ENCODE results near the gene PHF21A.
A peak's percentile ranks its signal among the peaks of the same experiment; 100 is the strongest.

The PHF21A gene

GRCh38 chr11:46073632-46074031, 47.6 kb downstream of the PHF21A start:
- no peak for DNase-seq

GRCh38 chr11:46072172-46072964, 48.9 kb downstream of the PHF21A start:
- DNase-seq = no peak

- no peak for DNase-seq
Measured at GRCh38 chr11:46071091-46071490, 50.2 kb downstream of the PHF21A start.

- DNase-seq = no peak
Measured at GRCh38 chr11:46069595-46069994, 51.7 kb downstream of the PHF21A start.

- no peak for DNase-seq
Measured at GRCh38 chr11:46066335-46066734, 54.9 kb downstream of the PHF21A start.

- no peak for DNase-seq
Measured at GRCh38 chr11:46065681-46066080, 55.6 kb downstream of the PHF21A start.

- no peak for DNase-seq
Measured at GRCh38 chr11:46064221-46064620, 57.0 kb downstream of the PHF21A start.

- no peak for DNase-seq
Measured at GRCh38 chr11:46063138-46063537, 58.1 kb downstream of the PHF21A start.

- no peak for DNase-seq
Measured at GRCh38 chr11:46060013-46060412, 61.2 kb downstream of the PHF21A start.

GRCh38 chr11:46057489-46057888, 63.8 kb downstream of the PHF21A start:
- no peak for DNase-seq

GRCh38 chr11:46055371-46055770, 65.9 kb downstream of the PHF21A start:
- no peak for DNase-seq

- DNase-seq = peak; percentile 66
Measured at GRCh38 chr11:46051102-46051501, 70.2 kb downstream of the PHF21A start.

GRCh38 chr11:46050662-46051061, 70.6 kb downstream of the PHF21A start:
- peak; percentile 27 for DNase-seq

- peak; percentile 23 for DNase-seq
Measured at GRCh38 chr11:46050003-46050461, 71.2 kb downstream of the PHF21A start.

GRCh38 chr11:46049325-46049897, 71.8 kb downstream of the PHF21A start:
- peak; percentile 78 for DNase-seq

GRCh38 chr11:46048198-46048597, 73.1 kb downstream of the PHF21A start:
- DNase-seq = no peak

GRCh38 chr11:46047520-46047919, 73.7 kb downstream of the PHF21A start:
- DNase-seq = peak; percentile 43

- no peak for DNase-seq
Measured at GRCh38 chr11:46045811-46046210, 75.4 kb downstream of the PHF21A start.

- no peak for DNase-seq
Measured at GRCh38 chr11:46044601-46045000, 76.7 kb downstream of the PHF21A start.

GRCh38 chr11:46039990-46040389, 81.3 kb downstream of the PHF21A start:
- DNase-seq = no peak

- no peak for DNase-seq
Measured at GRCh38 chr11:46038529-46038928, 82.7 kb downstream of the PHF21A start.

GRCh38 chr11:46036969-46037368, 84.3 kb downstream of the PHF21A start:
- no peak for DNase-seq

- DNase-seq = no peak
Measured at GRCh38 chr11:46036009-46036408, 85.2 kb downstream of the PHF21A start.

- no peak for DNase-seq
Measured at GRCh38 chr11:46034041-46034440, 87.2 kb downstream of the PHF21A start.
